Urinary bladder (tissue), 4 donors: ENCODE data around the gene ERRFI1. TPM values are rescaled to one million over a fixed set of nuclear protein-coding genes. Genes with fewer than 3 reads are reported as not detected.

ENCODE experiments used
- DNase-seq: peaks from one replicate; pipeline ENCODE4 v3.0.0-alpha.2; 2015; ENCODE audit errors: extremely low spot score
- H3K27ac ChIP-seq: one replicate; pipeline ENCODE4 v1.5.1; 2013; ENCODE audit warnings: low read depth, mild to moderate bottlenecking, moderate library complexity
- H3K36me3 ChIP-seq: one replicate; pipeline ENCODE4 v1.6.1; 2013; ENCODE audit warnings: mild to moderate bottlenecking, moderate library complexity; ENCODE audit not compliant: insufficient read depth
- H3K4me1 ChIP-seq: one replicate; pipeline ENCODE4 v1.6.1; 2013; ENCODE audit warnings: mild to moderate bottlenecking, moderate library complexity; ENCODE audit not compliant: insufficient read depth
- H3K4me3 ChIP-seq: one replicate; pipeline ENCODE4 v1.5.1; 2013; ENCODE audit warnings: low read depth, low read length
- WGBS: extraction: QIAGEN DNeasy Blood & Tissue Kit; methylation state at CpG from one replicate; pipeline ENCODE4 v1.1.7; 2013; 5-methylcytosine and 5-hydroxymethylcytosine counted together
- polyA plus RNA-seq: library from polyadenylated mRNA; stranded (reverse); fragments of 200-250 nt; gene quantifications from one replicate; pipeline ENCODE4 v1.2.3, GENCODE V29; 2013
- total RNA-seq: library from RNA; depleted of rRNA; stranded (reverse); fragments of >200 nt; gene quantifications from one replicate; pipeline ENCODE4 v1.2.3, GENCODE V29; 2014
- donor health status: healthy with polysubstance abuse.
- donor health status: healthy.

Gene ERRFI1
- total and polyA plus RNA-seq, 2 donors = 35.1 to 117 TPM

DNA sequence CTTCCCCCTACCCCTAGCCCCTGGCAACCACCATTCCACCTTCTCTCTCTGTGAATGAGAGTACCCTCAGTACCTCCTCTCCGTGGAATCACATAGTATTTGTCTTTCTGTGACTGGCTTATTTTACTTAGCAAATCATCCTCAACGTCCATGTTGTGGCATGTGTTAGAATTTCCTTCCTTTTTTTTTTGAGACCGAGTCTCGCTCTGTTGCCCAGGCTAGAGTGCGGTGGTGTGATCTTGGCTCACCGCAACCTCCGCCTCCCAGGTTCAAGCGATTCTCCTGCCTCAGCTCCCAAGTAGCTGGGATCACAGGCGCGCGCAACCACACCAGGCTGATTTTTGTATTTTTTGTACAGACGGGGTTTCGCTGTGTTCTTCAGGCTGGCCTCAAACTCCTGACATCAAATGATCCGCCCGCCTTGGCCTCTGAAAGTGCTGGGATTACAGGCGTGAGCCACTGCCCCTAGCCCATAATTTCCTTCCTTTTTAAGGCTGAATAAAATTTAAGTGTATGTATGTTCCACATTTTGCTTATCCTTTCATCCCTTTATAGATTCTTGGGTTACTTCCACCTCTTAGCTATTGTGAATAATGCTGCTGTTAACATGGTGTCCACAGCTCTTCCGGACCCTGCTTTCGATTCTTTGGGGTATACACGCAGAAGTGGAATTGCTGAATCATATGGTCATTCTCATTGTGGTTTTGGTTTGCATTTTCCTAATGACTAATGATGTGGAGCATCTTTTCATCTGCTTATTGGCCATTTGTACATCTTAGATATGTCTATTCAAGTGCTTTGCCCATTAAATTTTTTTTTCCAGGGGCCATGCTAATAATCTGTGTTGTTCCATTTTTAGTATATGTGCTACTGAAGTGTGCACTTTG, 32.3 kb downstream of the ERRFI1 start:
- Histone ChIP-seq H3K27ac (no peak overlapping the region), H3K36me3 (no peaks in the 10 kb centered on the region), H3K4me3 (no peak overlapping the region), H3K4me1 (no peaks in the 10 kb centered on the region)
- DNase-seq = no peak
- 91% methylated on average over 19 of the region's 19 CpGs for WGBS

DNA sequence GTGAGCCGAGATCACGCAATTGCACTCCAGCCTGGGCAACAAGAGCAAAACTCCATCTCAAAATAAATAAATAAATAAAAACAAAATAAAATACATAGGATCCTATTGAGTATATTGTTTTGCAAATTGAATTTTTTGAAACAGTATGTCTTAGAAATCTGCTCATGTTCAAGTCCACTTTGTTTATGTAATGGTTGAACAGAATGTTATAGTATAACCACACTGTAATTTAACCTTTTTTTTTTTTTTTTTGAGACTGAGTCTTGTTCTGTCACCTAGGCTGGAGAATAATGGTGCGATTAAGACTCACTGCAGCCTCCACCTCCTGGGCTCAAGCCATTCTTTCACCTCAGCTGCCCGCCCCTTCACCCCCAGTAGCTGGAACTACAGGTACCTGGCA, 33.2 kb downstream of the ERRFI1 start:
- Histone ChIP-seq H3K4me3 (no peak overlapping the region), H3K36me3 (no peaks in the 10 kb centered on the region), H3K27ac (no peak overlapping the region), H3K4me1 (no peaks in the 10 kb centered on the region)
- DNase-seq = no peak
- WGBS = 98% methylated on average over 4 of the region's 4 CpGs

DNA sequence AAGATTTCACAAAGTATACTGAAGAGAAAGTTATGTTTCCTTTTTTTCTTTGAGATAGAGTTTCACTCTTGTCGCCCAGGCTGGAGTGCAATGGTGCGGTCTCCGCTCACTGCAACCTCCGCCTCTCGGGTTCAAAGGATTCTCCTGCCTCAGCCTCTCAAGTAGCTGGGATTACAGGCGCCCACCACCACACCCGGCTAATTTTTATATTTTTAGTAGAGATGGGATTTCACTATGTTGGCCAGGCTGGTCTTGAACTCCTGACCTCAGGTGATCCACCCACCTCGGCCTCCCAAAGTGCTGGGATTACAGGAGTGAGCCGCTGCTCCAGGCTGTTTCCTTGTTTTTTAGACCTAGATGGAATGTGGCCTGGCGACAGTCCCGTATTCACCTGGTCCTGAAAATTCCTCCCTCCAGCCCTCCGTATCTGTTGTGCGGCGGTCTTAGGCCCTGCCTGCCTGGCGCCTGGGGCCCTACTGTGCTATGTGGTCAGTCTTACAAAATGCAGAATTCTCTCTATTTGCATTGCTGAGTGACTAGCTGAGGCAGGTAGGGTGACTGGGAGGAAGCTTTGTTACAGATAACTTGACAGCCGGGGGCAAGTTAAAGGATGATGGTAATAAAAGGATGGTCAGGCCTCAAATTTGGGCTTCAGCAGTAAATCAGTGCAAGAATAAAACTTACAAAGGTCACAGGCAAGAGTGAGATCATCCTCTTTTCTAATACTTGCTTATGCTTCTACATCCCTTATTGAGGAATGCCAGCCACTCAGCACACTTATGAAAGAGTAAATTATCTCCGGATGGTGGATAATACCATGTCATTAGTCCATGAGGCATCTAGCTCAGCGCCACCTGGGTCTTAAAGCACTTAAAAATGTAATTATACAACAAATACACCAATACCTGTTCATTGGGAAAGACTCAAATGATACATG, 34.3 kb downstream of the ERRFI1 start:
- Histone ChIP-seq H3K4me1 (no peaks in the 10 kb centered on the region), H3K36me3 (no peaks in the 10 kb centered on the region), H3K4me3 (no peak overlapping the region), H3K27ac (no peak overlapping the region)
- DNase-seq = no peak
- WGBS = 88% methylated on average over 18 of the region's 18 CpGs

DNA sequence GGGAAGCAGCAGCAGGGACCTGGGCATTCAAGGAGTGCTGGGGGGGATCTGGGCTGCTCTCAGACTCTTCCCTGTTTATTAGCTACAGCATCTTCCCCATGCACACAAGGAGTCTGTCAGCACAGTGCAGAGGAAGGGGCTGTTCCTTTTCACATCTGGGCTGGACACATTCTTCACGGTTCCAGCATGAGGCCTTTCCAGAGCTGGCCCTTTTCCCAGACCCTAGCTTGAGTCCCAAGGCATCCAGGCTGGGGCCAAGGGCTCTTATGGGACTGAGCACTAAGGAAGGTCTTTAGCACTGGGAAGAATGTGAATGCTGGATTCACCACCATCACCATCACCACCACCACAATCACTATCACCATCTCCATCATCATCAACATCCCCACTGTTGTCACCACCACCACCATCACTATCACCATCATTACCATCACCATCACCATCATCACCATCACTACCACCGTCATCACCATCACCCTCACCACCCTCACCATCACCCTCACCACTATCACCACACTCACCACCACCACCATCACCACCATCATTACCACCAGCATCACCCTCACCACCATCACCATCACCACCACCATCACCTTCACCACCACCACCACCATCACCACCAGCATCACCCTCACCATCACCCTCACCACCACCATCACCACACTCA, 36.2 kb downstream of the ERRFI1 start:
- H3K4me1 ChIP-seq = no peaks in the 10 kb centered on the region
- H3K27ac ChIP-seq = no peak overlapping the region
- no peaks in the 10 kb centered on the region for H3K36me3 ChIP-seq
- WGBS = 60% methylated on average over 2 of the region's 2 CpGs
- no peak for DNase-seq
- H3K4me3 ChIP-seq = no peak overlapping the region

DNA sequence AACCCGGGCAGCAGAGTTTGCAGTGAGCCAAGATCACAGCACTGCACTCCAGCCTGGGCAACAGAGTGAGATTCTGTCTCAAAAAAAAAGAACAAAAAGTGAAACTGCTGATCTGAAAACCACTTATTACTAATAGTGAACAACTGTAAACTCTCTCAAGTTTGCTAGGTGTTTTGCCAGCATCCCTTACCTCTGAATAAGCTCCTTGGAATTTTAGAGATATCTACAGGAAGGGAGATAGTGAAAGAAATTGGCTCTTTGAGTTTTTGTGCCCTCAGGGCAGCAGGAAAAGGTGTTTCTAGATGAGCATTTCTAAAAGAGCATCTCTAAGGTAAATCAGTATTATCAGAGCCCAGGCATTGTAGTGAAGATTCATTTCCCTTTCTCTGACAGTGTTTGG, 37.5 kb downstream of the ERRFI1 start:
- DNase-seq = no peak
- Histone ChIP-seq H3K4me3 (no peak overlapping the region), H3K36me3 (no peaks in the 10 kb centered on the region), H3K27ac (no peak overlapping the region), H3K4me1 (no peaks in the 10 kb centered on the region)
- WGBS = 75% methylated on average over 1 of the region's 1 CpG

DNA sequence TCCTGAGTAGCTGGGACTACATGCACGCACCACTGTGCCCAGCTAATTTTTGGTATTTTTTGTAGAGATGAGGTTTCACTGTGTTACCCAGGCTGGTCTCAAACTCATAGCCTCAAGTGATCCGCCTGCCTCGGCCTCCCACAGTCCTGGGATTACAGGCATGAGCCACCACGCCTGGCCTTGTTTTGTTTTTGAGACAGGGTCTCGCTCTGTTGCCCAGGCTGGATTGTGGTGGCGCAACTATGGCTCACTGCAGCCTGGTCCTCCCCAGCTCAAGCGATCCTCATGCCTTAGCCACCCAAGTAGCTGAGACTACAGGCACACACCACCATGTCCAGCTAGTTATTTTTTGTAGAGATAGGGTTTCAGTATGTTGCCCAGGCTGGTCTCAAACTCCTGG, 38.6 kb downstream of the ERRFI1 start:
- 90% methylated on average over 7 of the region's 7 CpGs for WGBS
- DNase-seq = no peak
- Histone ChIP-seq H3K36me3 (no peaks in the 10 kb centered on the region), H3K4me1 (no peaks in the 10 kb centered on the region), H3K4me3 (no peak overlapping the region), H3K27ac (no peak overlapping the region)

DNA sequence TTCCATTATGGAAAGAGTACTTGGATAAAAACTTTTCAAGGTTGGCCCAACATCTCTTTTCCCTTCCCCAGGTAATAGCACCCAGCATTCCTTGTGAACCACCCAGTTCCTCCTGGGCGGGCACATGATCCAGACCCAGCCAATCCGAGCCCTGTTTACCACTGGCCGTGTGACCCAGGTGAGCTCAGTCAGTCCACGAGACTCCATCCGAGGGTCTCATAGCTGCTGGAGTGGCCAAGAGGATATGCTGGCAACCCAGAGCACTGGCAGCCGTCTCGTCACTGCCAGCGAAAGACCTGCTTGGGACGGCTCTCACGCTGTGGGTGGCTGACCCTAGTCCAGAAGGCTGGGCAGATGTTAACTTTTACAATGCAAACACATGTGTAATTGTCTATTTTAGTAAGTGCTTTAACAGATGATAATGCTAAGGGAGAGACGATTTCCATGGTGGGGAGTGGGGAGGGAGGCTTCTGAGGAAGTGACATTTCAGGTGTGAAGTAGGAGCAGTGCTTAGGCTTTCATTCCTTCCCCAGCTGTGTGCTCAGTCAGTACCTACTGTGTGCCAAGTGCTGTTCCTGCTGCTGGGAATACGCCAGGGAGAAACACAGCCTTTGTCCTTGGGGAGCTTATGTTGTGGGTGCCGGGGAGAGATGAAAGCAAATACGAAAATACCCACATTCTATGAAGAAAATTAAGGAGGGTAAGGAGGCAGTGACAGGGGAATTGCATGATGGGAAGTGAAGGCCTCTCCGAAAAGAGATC, 40.1 kb downstream of the ERRFI1 start:
- Histone ChIP-seq H3K27ac (no peak overlapping the region), H3K36me3 (no peaks in the 10 kb centered on the region), H3K4me1 (no peaks in the 10 kb centered on the region), H3K4me3 (no peak overlapping the region)
- no peak for DNase-seq
- 81% methylated on average over 15 of the region's 15 CpGs for WGBS

DNA sequence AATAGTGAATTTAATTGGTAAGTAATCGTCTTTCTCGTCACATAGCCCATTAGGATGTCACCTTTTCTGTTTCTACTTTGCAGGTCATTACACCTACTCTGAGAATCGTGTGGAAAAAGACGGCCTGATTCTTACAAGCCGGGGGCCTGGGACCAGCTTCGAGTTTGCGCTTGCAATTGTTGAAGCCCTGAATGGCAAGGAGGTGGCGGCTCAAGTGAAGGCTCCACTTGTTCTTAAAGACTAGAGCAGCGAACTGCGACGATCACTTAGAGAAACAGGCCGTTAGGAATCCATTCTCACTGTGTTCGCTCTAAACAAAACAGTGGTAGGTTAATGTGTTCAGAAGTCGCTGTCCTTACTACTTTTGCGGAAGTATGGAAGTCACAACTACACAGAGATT, 41.3 kb downstream of the ERRFI1 start:
- DNase-seq = no peak
- WGBS = 90% methylated on average over 15 of the region's 15 CpGs
- no peaks in the 10 kb centered on the region for H3K36me3 ChIP-seq
- no peak overlapping the region for H3K4me3 ChIP-seq
- no peaks in the 10 kb centered on the region for H3K4me1 ChIP-seq
- no peak overlapping the region for H3K27ac ChIP-seq

DNA sequence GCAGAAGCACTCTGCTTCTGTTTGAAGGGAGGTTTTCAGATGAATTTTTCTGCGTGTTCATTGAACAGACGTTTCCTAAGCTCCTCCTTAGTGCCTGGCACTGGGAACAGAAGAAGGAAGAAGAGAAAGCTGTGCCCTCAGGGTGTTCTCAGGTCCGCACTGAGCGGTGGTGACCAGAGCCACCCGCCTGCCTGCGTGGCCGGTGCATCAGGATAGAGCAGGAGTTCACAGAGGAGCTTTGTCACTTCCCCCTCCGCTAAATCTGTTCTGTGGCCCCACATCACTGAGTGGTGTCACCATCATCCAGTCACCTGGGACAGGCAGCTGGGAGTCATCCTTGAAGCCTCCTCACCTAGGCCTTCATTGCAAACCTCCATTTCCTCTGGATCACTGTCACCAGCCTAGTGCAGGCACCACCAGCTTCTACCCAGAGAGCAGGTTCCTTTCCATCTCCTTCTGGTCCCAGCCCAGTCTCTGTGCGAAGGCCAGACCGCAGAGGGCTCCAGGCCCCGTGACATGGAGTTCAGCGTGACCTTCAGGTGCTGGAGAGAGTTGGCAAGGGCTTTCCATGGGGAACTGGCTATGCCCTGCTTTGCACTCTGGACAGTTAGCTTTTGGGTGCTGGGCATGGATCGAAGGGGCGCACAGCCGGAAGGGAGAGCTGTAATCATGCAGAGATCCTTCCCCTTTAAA, 42.9 kb downstream of the ERRFI1 start:
- 95% methylated on average over 15 of the region's 15 CpGs for WGBS
- DNase-seq = no peak
- H3K36me3 ChIP-seq = no peaks in the 10 kb centered on the region
- H3K27ac ChIP-seq = no peak overlapping the region
- no peaks in the 10 kb centered on the region for H3K4me1 ChIP-seq
- H3K4me3 ChIP-seq = no peak overlapping the region

DNA sequence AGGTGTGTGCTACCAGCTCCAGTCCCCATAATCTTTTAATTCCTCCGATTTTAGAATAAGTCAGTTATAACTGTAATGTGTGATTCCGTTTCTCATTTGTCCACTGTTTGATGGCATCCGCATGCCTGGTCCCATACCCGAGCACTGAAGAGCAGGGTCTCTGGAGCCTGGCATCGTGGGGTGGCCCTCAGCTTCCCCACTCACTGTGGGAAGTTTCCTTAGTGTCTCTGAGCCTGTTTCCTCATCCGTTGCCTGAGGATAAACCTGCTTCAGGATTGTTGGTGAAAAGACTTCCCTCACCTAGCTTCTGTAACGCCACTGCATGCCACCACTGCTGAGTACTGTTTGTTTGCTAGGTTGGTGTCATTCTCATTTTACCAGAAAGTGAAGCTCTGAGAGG, 45.1 kb downstream of the ERRFI1 start:
- Histone ChIP-seq H3K4me1 (no peaks in the 10 kb centered on the region), H3K4me3 (no peak overlapping the region), H3K36me3 (no peaks in the 10 kb centered on the region), H3K27ac (no peak overlapping the region)
- WGBS = 88% methylated on average over 7 of the region's 7 CpGs
- DNase-seq = no peak

DNA sequence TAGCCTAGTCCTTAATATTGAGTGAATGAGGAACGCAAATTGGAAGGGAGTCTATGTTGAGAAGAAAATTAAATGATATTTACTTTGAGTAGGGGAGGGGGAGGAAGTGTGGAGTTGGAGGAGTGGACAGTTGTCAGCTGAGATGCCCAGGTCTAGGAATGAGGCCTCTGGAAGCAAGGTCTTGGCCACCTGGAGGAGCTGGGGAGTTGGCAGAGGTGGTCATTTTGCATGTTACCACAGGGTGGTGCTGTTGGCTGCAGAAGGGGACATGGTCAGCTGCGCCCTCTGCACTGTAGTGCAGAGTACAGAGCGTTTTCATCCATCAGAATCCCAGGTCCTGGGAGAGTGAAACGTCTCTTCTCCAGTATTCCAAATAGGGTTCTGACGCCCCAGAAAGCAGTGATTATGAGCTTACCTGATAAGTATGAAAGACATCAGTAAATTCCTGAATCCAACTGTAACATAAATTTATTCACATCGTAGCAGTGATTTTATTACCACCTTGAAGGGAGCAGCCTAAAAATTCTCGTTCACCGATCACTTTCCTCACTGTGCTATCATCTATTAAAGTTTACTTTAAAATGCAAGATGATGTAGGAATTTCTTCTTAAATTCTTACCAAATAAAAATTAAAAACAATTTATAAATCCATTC, 50.8 kb downstream of the ERRFI1 start:
- WGBS = 62% methylated on average over 8 of the region's 8 CpGs
- no peaks in the 10 kb centered on the region for H3K4me1 ChIP-seq
- H3K36me3 ChIP-seq = no peaks in the 10 kb centered on the region
- no peak for DNase-seq
- no peak overlapping the region for H3K27ac ChIP-seq
- H3K4me3 ChIP-seq = no peak overlapping the region

DNA sequence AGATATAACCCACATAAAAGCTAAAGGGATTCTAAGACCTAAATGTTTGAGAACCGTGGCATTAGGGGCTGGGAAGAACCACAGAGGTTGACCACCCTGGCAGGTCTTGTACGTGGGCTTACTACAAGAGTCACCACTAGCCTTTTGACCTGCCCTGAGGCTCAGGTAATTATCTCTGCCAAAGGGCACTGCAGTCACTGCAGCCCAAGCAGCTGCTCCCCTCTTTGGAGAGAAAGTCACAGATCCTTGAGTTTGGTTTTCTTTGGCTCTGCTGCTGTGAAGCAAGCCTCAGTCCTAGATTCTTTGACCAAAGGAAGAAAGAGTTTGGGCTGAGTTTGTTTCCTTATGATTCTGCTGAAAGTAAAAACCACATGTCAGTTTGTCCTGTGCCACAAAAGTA, 53.0 kb downstream of the ERRFI1 start:
- H3K4me1 ChIP-seq = no peaks in the 10 kb centered on the region
- no peak overlapping the region for H3K27ac ChIP-seq
- no peak overlapping the region for H3K4me3 ChIP-seq
- no peaks in the 10 kb centered on the region for H3K36me3 ChIP-seq
- WGBS = 92% methylated on average over 2 of the region's 2 CpGs
- no peak for DNase-seq
